HT-29 (cell line): Measurements from ENCODE around the gene COP1. TPM values are rescaled to one million over a fixed set of nuclear protein-coding genes. Genes with fewer than 3 reads are reported as not detected.
"Not testable (repeated sequence)": the region's sequence is repeated elsewhere in the genome, so short reads cannot be mapped to it uniquely, and the experiment has no call there.

ENCODE experiments used
- DNase-seq: peaks from one replicate; pipeline ENCODE4 v3.0.0-alpha.2; 2015; ENCODE audit warnings: low spot score
- total RNA-seq: library from RNA; depleted of rRNA; stranded (reverse); fragments of >200 nt; shearing (Covaris generic); gene quantifications from 2 replicates; pipeline ENCODE4 v1.2.3, GENCODE V29; 2014

Gene COP1
- total RNA-seq, 1 experiment from 2014 or later: 42.7 TPM

- DNase-seq: no peak
Observed at GRCh38 chr1:176033881-176034280, 173.2 kb downstream of the COP1 start.

- DNase-seq: no peak
Observed at GRCh38 chr1:176033474-176033873, 173.6 kb downstream of the COP1 start.

GRCh38 chr1:176032040-176032645, 174.9 kb downstream of the COP1 start:
- DNase-seq: no peak

DNA sequence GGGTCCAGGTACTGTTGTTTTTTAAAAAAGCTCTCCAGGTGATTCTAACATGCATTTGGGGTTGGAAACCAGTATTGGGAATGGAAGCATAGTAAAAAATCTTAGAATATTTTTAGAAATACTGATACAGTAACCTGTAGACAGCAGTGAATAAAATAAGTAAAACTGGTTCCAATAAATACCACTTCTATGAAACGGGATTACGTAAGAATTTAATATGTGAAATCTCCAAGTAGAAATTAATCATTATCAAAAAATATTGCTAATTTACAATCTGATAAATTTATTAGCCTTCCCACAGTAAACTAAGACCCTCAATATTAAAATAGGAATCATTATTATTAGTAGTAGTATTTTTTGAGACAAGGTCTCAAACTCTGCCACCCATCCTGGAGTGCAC, 177.5 kb downstream of the COP1 start:
- DNase-seq: no peak

DNA sequence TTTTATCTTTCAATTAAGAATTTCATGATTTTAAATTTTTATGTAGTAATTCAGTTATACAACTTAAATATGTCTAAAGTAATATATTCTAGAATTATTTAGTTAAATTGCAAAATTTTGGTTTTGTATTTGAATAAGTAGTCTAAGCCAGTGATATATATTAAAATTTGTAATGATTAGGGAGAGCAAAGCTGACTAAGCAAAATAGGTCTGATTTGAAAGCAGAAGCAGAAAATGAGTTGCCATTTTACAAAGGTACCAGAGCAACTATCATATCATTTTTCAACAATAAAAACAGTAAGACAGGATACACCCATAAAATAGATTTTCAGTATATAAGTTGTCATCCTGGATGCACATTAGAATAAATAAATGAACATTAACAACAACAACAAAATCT, 177.9 kb downstream of the COP1 start:
- DNase-seq: no peak

DNA sequence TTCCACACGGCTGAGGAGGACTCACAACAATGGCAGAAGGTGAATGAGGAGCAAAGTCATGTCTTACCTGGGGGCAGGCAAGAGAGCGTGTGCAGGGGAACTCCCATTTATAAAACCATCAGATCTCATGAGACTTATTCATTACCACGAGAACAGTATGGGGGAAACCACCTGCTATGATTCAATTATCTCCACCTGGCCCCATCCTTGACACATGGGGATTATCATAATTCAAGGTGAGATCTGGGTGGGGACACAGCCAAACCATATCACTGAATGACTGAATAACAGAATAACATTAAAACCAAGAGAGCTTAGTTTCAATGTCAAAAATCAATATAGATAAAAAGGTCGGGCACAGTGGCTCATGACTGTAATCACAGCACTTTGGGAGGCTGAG, 179.2 kb downstream of the COP1 start:
- DNase-seq: not testable (repeated sequence)

DNA sequence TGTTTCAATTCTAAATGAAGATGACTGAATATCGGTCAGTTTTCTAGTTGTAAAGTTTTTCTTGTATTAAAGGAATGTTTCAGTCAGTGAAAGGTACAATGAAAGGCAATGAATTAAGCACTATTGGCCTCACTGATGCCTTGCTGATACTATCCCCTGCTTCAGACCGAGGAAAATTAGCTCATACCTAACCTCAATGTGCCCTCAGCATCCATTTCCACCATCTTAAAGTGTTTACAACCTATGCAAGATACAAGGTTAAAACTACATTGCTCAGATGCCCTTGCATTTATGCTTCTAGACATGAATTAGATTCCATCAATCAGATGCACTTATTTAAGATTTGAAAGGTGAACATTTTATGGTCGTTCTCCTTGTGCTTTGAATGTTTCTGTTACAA, 184.5 kb downstream of the COP1 start:
- DNase-seq: no peak

- DNase-seq: no peak
Observed at GRCh38 chr1:176017722-176018121, 189.4 kb downstream of the COP1 start.

- no peak for DNase-seq
Observed at GRCh38 chr1:176009951-176010350, 197.1 kb downstream of the COP1 start.

DNA sequence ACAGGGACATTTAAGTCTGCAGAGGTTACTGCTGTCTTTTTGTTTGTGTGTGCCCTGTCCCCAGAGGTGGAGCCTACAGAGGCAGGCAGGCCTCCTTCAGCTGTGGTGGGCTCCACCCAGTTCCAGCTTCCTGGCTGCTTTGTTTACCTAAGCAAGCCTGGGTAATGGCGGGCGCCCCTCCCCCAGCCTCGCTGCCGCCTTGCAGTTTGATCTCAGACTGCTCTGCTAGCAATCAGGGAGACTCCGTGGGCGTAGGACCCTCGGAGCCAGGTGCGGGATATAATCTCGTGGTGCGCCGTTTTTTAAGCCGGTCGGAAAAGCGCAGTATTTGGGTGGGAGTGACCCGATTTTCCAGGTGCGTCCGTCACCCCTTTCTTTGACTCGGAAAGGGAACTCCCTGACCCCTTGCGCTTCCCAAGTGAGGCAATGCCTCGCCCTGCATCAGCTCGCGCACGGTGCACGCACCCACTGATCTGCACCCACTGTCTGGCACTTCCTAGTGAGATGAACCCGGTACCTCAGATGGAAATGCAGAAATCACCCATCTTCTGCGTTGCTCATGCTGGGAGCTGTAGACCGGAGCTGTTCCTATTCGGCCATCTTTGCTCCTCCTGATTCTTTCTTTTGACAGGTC, 199.2 kb downstream of the COP1 start:
- not testable (repeated sequence) for DNase-seq

DNA sequence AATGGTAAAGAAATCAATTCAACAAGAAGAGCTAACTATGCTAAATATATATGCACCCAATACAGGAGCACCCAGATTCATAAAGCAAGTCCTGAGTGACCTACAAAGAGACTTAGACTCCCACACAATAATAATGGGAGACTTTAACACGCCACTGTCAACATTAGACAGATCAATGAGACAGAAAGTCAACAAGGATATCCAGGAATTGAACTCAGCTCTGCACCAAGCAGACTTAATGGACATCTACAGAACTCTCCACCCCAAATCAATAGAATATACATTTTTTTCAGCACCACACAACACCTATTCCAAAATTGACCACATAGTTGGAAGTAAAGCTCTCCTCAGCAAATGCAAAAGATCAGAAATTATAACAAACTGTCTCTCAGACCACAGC, 212.4 kb downstream of the COP1 start:
- not testable (repeated sequence) for DNase-seq

- not testable (repeated sequence) for DNase-seq
Observed at GRCh38 chr1:175992825-175993224, 214.3 kb downstream of the COP1 start.

GRCh38 chr1:175992202-175992601, 214.9 kb downstream of the COP1 start:
- not testable (repeated sequence) for DNase-seq

- peak; percentile 41 for DNase-seq
Observed at GRCh38 chr1:175984813-175985212, 222.3 kb downstream of the COP1 start.

DNA sequence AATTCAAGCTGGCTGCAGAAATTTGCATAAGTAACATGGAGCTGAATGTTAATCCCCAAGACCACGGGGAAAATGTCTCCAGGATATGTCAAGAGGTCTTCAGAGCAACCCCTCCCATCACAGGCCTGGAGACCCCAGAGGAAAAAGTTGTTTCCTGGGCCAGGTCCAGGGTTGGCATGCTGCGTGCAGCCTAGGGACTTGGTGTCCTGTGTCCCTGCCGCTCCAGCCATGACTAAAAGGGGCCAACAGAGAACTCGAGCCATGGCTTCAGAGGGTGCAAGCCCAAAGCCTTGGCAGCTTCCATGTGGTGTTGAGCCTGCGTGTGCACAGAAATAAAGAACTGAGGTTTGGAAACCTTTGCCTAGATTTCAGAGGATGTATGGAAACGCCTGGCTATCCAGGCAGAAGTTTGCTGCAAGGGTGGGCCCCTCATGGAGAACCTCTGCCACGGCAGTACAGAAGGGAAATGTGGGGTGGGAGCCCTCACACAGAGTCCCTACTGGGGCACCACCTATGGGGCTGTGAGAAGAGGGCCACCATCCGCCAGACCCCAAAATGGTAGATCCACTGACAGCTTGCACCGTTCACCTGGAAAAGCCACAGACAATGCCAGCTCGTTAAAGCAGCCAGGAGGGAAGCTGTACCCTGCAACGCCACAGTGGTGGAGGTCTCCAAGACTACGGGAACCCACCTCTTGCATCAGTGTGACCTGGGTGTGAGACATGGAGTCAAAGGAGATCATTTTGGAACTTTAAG, 222.9 kb downstream of the COP1 start:
- no peak for DNase-seq

- not testable (repeated sequence) for DNase-seq
Observed at GRCh38 chr1:175983363-175983762, 223.7 kb downstream of the COP1 start.

DNA sequence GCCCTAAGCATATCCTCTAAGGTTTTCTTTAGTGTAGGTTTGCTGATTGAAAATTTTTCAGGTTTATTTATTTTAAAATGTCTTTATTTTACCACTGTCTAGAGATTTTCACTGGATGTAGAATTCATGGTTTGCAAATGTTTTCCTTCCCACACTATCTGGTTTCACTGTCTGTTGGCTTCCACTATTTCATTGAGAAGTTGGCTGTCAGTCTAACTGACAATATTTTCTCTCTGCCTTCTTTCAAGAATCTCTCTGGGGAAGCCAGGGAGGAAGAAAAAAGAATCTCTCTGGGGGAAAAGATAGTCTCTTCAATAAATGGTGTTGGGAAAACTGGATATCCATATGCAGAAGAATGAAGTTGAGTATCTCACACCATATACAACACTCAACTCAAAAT, 226.0 kb downstream of the COP1 start:
- no peak for DNase-seq

DNA sequence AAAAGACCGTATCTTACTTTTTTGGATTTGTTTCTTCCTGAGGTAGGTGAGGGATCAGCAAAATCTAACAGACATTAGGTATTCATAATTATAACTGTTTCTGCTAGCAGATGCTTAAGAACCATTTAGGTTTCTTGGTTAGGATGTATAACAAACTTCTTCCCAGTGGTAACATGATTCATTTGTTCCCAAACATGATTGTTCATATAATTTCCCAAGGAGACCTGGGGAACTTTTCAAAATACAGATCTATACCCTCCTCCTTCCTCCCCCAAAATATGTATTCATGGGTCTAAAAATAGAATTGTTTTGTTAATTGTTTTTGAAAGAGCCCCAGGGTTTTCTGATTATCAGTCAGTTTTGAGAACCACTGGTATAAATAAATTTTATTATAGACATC, 228.2 kb downstream of the COP1 start:
- no peak for DNase-seq

DNA sequence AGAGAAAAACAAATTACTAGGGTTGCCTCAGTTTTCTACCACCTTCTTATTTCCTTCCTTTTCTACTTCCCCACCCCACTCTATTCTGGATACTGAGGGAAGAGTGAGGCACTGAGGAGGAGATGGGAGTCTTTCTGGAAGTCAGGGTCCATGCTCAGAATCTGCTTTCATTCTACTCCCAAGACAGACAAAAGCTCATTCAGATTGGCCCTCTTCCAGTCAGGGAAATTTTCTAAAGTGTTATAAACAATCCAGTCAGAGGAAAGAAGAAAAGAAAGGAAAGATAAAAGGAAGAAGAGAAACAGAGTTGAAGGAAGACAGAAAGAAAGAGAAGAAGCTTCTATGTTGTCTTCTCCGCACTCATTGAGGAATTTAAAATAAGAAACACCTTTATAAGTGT, 228.6 kb downstream of the COP1 start:
- DNase-seq: no peak

DNA sequence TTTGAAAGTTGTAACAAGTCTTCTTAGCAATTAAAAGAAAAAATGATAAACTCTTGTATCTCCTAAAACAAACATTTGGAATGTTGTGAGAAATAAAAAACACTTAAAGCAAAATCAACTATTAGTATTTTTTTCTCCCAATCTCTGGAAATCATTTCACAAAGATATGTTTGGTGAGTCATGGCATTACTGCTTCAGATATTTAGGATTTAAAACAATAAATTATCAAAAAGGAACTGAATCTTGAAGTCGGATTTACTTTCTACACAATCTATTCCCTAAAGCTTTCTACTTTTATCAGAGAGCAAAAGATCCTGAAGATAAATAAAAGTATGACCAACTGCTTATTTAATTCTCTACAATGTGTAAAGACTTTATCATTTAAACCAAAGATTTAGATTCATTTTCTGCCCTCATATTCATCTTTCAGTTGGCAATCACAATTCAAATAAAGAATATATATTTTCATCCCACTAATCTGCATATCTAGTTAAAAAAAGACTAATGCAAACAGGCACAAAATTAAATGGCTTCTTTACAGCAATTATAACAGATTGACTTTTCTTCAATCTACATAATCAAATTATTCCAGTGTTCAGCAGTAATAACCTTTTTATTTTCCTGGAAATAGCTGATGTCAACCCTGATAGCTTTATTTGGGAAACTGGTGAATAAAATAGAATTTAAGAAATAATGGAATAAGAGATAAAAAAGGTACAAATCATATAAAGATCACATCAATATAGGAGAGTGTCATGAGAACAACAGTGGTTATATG, 230.0 kb downstream of the COP1 start:
- DNase-seq: no peak

GRCh38 chr1:175969231-175969630, 237.9 kb downstream of the COP1 start:
- DNase-seq: no peak
